ENCODE data around the gene PLCD3. TPM values are rescaled to one million over a fixed set of nuclear protein-coding genes. Genes with fewer than 3 reads are reported as not detected.
A peak's percentile ranks its signal among the peaks of the same experiment; 100 is the strongest.

PLCD3 gene
- total and polyA plus RNA-seq, 10 of the 15 experiments (the other 5 are each of a cell fraction or from before 2014, with no cell fraction given) = 0.02 to 1.6 (median 0.44) TPM

DNA sequence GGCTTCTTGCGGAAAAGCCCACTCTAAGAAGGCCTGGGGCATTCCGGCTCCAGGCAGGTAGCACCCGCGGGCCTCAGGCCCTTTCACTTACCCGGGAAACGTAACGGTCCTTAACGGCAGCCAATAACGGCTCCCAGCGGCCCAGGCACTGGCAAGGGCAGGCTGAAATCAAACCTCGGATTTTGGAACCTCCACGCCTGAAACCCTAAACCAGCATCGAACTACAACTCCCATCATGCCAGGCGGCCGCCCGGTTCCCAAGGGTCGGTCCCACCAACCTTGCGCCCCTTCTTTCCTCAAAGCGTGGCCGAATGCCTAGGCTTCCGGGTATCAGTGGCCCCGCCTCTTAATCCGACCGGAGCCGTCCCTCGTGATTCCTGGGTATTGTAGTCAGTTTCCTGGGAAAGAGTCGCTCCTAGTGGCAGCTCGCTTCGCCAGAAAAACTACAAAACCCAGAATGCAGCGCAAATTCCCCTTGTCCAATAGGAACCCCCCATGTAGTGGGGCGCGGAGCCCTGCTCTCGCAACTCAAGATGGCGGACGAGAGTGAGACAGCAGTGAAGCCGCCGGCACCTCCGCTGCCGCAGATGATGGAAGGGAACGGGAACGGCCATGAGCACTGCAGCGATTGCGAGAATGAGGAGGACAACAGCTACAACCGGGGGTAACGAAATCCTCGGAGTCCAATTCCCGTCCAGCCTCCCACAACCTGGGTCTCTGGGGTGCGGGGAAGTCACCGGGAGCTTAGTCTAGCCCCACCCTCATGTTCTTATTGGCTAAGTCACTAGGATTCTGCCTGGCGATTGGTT lies 71.3 kb downstream of the PLCD3 start, which contains the start of gene NMT1 (continued):
- TF ChIP-seq, protein P1, sequence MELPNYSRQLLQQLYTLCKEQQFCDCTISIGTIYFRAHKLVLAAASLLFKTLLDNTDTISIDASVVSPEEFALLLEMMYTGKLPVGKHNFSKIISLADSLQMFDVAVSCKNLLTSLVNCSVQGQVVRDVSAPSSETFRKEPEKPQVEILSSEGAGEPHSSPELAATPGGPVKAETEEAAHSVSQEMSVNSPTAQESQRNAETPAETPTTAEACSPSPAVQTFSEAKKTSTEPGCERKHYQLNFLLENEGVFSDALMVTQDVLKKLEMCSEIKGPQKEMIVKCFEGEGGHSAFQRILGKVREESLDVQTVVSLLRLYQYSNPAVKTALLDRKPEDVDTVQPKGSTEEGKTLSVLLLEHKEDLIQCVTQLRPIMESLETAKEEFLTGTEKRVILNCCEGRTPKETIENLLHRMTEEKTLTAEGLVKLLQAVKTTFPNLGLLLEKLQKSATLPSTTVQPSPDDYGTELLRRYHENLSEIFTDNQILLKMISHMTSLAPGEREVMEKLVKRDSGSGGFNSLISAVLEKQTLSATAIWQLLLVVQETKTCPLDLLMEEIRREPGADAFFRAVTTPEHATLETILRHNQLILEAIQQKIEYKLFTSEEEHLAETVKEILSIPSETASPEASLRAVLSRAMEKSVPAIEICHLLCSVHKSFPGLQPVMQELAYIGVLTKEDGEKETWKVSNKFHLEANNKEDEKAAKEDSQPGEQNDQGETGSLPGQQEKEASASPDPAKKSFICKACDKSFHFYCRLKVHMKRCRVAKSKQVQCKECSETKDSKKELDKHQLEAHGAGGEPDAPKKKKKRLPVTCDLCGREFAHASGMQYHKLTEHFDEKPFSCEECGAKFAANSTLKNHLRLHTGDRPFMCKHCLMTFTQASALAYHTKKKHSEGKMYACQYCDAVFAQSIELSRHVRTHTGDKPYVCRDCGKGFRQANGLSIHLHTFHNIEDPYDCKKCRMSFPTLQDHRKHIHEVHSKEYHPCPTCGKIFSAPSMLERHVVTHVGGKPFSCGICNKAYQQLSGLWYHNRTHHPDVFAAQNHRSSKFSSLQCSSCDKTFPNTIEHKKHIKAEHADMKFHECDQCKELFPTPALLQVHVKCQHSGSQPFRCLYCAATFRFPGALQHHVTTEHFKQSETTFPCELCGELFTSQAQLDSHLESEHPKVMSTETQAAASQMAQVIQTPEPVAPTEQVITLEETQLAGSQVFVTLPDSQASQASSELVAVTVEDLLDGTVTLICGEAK (IDR thresholded peaks at IDR 0.05; ENCODE audit: borderline replicate concordance) = peak; percentile 85; the same call in 1 of the 2 replicates
- TF ChIP-seq, protein P2, sequence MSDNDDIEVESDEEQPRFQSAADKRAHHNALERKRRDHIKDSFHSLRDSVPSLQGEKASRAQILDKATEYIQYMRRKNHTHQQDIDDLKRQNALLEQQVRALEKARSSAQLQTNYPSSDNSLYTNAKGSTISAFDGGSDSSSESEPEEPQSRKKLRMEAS (IDR thresholded peaks at IDR 0.05; ENCODE audit: low read depth, low read length) = peak; percentile 71; the same call in 1 of the 2 replicates
- peak; percentile 91 for TF ChIP-seq SP1 (IDR thresholded peaks at IDR 0.05; ENCODE audit: low read depth, low read length)
- no peak for TF ChIP-seq MTA2 (IDR thresholded peaks at IDR 0.05; ENCODE audit: low read depth)
- peak; percentile 60; the same call in 1 of the 2 replicates for TF ChIP-seq NFYA (IDR thresholded peaks at IDR 0.05; ENCODE audit: borderline replicate concordance, low read depth, low read length)
- TF ChIP-seq NBN (IDR thresholded peaks at IDR 0.05) = 0 out of 2 replicates have a peak, but pooled peaks have one; percentile 58
- peak; percentile 84; the same call in 1 of the 2 replicates for TF ChIP-seq ASH2L (IDR thresholded peaks at IDR 0.05; ENCODE audit: borderline replicate concordance, low read depth)
- peak; percentile 65 for TF ChIP-seq RAD51 (IDR thresholded peaks at IDR 0.05)
- peak; percentile 72 for TF ChIP-seq KLF5 (IDR thresholded peaks at IDR 0.05; ENCODE audit: partially characterized antibody)
- TF ChIP-seq CREM (IDR thresholded peaks at IDR 0.05; ENCODE audit: low read depth) = peak; percentile 94; the same call in 1 of the 2 replicates
- TF ChIP-seq, protein P3, sequence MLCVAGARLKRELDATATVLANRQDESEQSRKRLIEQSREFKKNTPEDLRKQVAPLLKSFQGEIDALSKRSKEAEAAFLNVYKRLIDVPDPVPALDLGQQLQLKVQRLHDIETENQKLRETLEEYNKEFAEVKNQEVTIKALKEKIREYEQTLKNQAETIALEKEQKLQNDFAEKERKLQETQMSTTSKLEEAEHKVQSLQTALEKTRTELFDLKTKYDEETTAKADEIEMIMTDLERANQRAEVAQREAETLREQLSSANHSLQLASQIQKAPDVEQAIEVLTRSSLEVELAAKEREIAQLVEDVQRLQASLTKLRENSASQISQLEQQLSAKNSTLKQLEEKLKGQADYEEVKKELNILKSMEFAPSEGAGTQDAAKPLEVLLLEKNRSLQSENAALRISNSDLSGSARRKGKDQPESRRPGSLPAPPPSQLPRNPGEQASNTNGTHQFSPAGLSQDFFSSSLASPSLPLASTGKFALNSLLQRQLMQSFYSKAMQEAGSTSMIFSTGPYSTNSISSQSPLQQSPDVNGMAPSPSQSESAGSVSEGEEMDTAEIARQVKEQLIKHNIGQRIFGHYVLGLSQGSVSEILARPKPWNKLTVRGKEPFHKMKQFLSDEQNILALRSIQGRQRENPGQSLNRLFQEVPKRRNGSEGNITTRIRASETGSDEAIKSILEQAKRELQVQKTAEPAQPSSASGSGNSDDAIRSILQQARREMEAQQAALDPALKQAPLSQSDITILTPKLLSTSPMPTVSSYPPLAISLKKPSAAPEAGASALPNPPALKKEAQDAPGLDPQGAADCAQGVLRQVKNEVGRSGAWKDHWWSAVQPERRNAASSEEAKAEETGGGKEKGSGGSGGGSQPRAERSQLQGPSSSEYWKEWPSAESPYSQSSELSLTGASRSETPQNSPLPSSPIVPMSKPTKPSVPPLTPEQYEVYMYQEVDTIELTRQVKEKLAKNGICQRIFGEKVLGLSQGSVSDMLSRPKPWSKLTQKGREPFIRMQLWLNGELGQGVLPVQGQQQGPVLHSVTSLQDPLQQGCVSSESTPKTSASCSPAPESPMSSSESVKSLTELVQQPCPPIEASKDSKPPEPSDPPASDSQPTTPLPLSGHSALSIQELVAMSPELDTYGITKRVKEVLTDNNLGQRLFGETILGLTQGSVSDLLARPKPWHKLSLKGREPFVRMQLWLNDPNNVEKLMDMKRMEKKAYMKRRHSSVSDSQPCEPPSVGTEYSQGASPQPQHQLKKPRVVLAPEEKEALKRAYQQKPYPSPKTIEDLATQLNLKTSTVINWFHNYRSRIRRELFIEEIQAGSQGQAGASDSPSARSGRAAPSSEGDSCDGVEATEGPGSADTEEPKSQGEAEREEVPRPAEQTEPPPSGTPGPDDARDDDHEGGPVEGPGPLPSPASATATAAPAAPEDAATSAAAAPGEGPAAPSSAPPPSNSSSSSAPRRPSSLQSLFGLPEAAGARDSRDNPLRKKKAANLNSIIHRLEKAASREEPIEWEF (IDR thresholded peaks at IDR 0.05; ENCODE audit: insufficient replicate concordance, low read depth, low read length) = no peak
- peak; percentile 83; the same call in 1 of the 2 replicates for TF ChIP-seq PML (IDR thresholded peaks at IDR 0.05; ENCODE audit: low read length)
- TF ChIP-seq, protein P4, sequence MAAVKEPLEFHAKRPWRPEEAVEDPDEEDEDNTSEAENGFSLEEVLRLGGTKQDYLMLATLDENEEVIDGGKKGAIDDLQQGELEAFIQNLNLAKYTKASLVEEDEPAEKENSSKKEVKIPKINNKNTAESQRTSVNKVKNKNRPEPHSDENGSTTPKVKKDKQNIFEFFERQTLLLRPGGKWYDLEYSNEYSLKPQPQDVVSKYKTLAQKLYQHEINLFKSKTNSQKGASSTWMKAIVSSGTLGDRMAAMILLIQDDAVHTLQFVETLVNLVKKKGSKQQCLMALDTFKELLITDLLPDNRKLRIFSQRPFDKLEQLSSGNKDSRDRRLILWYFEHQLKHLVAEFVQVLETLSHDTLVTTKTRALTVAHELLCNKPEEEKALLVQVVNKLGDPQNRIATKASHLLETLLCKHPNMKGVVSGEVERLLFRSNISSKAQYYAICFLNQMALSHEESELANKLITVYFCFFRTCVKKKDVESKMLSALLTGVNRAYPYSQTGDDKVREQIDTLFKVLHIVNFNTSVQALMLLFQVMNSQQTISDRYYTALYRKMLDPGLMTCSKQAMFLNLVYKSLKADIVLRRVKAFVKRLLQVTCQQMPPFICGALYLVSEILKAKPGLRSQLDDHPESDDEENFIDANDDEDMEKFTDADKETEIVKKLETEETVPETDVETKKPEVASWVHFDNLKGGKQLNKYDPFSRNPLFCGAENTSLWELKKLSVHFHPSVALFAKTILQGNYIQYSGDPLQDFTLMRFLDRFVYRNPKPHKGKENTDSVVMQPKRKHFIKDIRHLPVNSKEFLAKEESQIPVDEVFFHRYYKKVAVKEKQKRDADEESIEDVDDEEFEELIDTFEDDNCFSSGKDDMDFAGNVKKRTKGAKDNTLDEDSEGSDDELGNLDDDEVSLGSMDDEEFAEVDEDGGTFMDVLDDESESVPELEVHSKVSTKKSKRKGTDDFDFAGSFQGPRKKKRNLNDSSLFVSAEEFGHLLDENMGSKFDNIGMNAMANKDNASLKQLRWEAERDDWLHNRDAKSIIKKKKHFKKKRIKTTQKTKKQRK (IDR thresholded peaks at IDR 0.05; ENCODE audit: low read depth, low read length) = no peak
- TF ChIP-seq ATF7 (IDR thresholded peaks at IDR 0.05; ENCODE audit: low read depth) = peak; percentile 17; the same call in 1 of the 2 replicates
- TF ChIP-seq GATAD2B (conservative IDR thresholded peaks at IDR 0.05; ENCODE audit: low read depth) = 0 out of 2 replicates have a peak, but pooled peaks have one; percentile 70
